Large intestine (tissue), 12 donors: ENCODE data around the gene TMEM35A. TPM values are rescaled to one million over a fixed set of nuclear protein-coding genes. Genes with fewer than 3 reads are reported as not detected.
A peak's percentile ranks its signal among the peaks of the same experiment; 100 is the strongest.
"Not testable (repeated sequence)": the region's sequence is repeated elsewhere in the genome, so short reads cannot be mapped to it uniquely, and the experiment has no call there.

ENCODE experiments used
- DNase-seq, 2 donors: peaks; one replicate each; pipeline versions ENCODE4 v3.0.0 to v3.0.0-alpha.2; 2013
- H3K27ac ChIP-seq: one replicate; pipeline ENCODE4 v1.5.1; 2013; ENCODE audit warnings: low read length
- H3K27me3 ChIP-seq: 2 replicates; pipeline ENCODE4 v1.6.1; 2013; ENCODE audit warnings: low read length; ENCODE audit not compliant: control insufficient read depth, insufficient read depth
- H3K36me3 ChIP-seq: 2 replicates; pipeline ENCODE4 v1.6.1; 2013; ENCODE audit warnings: low read length; ENCODE audit not compliant: control insufficient read depth, insufficient read depth
- H3K4me1 ChIP-seq: one replicate; pipeline ENCODE4 v1.6.1; 2013; ENCODE audit warnings: low read length; ENCODE audit not compliant: control insufficient read depth, insufficient read depth
- H3K4me3 ChIP-seq: one replicate; pipeline ENCODE4 v1.5.1; 2013; ENCODE audit warnings: low read length
- H3K9me3 ChIP-seq: one replicate; pipeline ENCODE4 v1.6.1; 2013; ENCODE audit warnings: mild to moderate bottlenecking, low read depth, low read length, moderate library complexity; ENCODE audit not compliant: control insufficient read depth
- WGBS: methylation state at CpG from one replicate; pipeline ENCODE4 v1.1.5; 2013; ENCODE audit warnings: low lambda C conversion rate; ENCODE audit not compliant: insufficient coverage; 5-methylcytosine and 5-hydroxymethylcytosine counted together
- long read RNA-seq, 11 donors: transcript quantifications; one replicate each; lab custom pipeline, GENCODE V29; 2026
- polyA plus RNA-seq: library from polyadenylated mRNA; unstranded; fragments of 120-200 nt; gene quantifications from one replicate; pipeline ENCODE4 v1.2.1, GENCODE V29; 2013

TMEM35A gene, protein sequence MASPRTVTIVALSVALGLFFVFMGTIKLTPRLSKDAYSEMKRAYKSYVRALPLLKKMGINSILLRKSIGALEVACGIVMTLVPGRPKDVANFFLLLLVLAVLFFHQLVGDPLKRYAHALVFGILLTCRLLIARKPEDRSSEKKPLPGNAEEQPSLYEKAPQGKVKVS
- 7.5 TPM for polyA plus RNA-seq
- long read RNA-seq, donor 1, partial matches to known transcripts = 0 of 3 reads
- long read RNA-seq, donor 1, other reads (novel, unspliced or antisense) = 0 of 3 reads
- long read RNA-seq, donor 2, partial matches to known transcripts = 0 of 4 reads
- long read RNA-seq, donor 2, other reads (novel, unspliced or antisense) = 0 of 4 reads
- long read RNA-seq, donor 3, transcript TMEM35A-201 (2 exons, 2,195 nt) = major isoform, 7 of 7 reads
- long read RNA-seq, donor 3, partial matches to known transcripts = 0 of 7 reads
- long read RNA-seq, donor 3, other reads (novel, unspliced or antisense) = 0 of 7 reads
- long read RNA-seq, donor 4 = 0 reads
- long read RNA-seq, donor 5, transcript TMEM35A-201 (2 exons, 2,195 nt) = major isoform, 6 of 6 reads
- long read RNA-seq, donor 5, partial matches to known transcripts = 0 of 6 reads
- long read RNA-seq, donor 5, other reads (novel, unspliced or antisense) = 0 of 6 reads
- long read RNA-seq, donor 6, transcript TMEM35A-201 (2 exons, 2,195 nt) = major isoform, 6 of 6 reads
- long read RNA-seq, donor 6, partial matches to known transcripts = 0 of 6 reads
- long read RNA-seq, donor 6, other reads (novel, unspliced or antisense) = 0 of 6 reads
- long read RNA-seq, donor 7, transcript TMEM35A-201 (2 exons, 2,195 nt) = major isoform, 6 of 6 reads
- long read RNA-seq, donor 7, partial matches to known transcripts = 0 of 6 reads
- long read RNA-seq, donor 7, other reads (novel, unspliced or antisense) = 0 of 6 reads
- long read RNA-seq, donor 8, partial matches to known transcripts = 0 of 3 reads
- long read RNA-seq, donor 8, other reads (novel, unspliced or antisense) = 0 of 3 reads
- long read RNA-seq, donor 9, transcript TMEM35A-201 (2 exons, 2,195 nt) = major isoform, 6 of 6 reads
- long read RNA-seq, donor 9, partial matches to known transcripts = 0 of 6 reads
- long read RNA-seq, donor 9, other reads (novel, unspliced or antisense) = 0 of 6 reads
- long read RNA-seq, donor 10, partial matches to known transcripts = 0 of 3 reads
- long read RNA-seq, donor 10, other reads (novel, unspliced or antisense) = 0 of 3 reads
- long read RNA-seq, donor 11, transcript TMEM35A-201 (2 exons, 2,195 nt) = major isoform, 5 of 5 reads
- long read RNA-seq, donor 11, partial matches to known transcripts = 0 of 5 reads
- long read RNA-seq, donor 11, other reads (novel, unspliced or antisense) = 0 of 5 reads

DNA sequence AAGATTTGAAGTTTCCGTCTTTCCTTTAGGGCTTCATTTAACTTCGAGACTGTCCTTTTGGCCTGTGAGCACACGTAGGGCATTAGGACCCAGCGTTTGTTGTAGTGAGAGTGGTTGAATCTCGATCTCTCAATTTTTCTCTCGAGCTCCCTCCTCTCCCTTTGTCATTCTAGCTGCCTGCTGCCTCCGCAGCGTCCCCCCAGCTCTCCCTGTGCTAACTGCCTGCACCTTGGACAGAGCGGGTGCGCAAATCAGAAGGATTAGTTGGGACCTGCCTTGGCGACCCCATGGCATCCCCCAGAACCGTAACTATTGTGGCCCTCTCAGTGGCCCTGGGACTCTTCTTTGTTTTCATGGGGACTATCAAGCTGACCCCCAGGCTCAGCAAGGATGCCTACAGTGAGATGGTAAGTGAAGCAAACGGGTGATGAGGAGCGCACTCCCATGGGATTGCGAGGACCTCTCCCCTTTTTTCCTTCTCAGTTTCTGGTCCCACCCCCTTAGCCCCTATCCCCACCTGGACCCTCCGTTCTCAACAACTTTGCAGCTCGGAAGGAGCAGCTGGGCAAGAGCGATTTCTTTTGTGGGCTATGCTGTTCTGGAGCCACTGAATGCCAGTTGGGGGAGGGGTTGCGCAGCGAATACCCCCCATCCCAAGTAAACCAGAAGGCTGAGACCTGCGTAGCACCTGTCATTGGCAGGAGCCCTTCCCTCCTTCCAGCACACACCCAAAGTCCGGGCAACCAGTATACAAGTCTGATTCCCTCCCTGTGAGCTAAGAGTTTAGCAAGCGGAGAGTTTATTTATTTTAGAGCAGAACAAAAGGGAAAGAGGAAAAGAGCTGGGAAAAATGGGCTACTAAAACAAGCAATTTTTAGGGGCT, at the start of gene TMEM35A:
Gene TMEM35A, plus strand, starts transcription at position 164 of the 883 bp plus-strand sequence. Its CDS starts 124 bp downstream, at position 288.
- Histone ChIP-seq H3K9me3 (no peaks in the 10 kb centered on the region), H3K4me1 (no peaks in the 10 kb centered on the region), H3K27ac (no peak within 1 kb of the TSS), H3K27me3 (no peaks in the 10 kb centered on the region), H3K4me3 (peak within 1 kb of the TSS; percentile 45), H3K36me3 (no peaks in the 10 kb centered on the region)
- no CpG with 5 or more reads among the region's 23 CpGs for WGBS
- DNase-seq = peak; percentile 4 to 24

DNA sequence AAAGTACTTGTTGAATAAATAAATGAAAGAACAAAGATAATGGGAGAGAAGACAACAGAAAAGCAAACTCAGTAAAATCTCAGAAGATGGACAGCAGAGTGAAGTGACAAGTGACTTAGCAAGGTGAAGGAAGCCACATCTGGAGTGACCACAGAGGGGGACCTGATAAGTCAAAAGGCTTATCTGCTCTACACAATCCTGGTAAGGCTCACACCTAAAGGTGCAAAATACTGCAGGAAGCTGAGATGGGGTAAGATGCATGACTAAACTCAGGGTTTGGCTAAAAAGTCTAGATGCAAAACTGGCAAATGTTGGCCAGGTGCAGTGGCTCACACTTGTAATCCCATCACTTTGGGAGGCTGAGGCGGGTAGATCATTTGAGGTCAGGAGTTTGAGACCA, 49.0 kb upstream of the TMEM35A start:
- no CpG with 5 or more reads among the region's 1 CpG for WGBS
- H3K9me3 ChIP-seq = no peaks in the 10 kb centered on the region
- no peak for DNase-seq
- H3K27me3 ChIP-seq = no peaks in the 10 kb centered on the region
- no peak overlapping the region for H3K4me3 ChIP-seq
- no peaks in the 10 kb centered on the region for H3K4me1 ChIP-seq
- H3K36me3 ChIP-seq = peaks cover 8% of the 10 kb centered on the region
- no peak overlapping the region for H3K27ac ChIP-seq

DNA sequence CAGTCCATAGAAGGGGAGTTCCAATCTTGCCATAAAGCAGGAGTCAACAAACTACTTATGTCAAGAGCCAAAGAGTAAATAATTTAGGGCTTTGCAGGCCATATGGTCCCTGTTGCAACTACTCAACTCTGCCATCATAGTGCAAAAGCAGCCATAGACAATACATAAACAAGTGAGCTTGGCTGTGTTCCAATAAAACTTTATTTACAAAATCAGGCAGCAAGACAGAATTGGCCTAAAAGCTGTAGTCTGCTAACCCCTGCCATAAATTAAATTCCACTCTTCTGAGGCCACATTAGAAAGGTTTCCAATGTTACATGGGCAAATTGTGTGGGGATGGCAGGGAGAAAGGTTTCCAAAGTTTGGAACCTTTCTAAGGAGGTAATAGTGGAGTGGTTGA, 41.4 kb upstream of the TMEM35A start:
- no peak for DNase-seq
- Histone ChIP-seq H3K36me3 (peaks cover 12% of the 10 kb centered on the region), H3K27me3 (no peaks in the 10 kb centered on the region), H3K4me3 (no peak overlapping the region), H3K9me3 (no peaks in the 10 kb centered on the region), H3K4me1 (no peaks in the 10 kb centered on the region), H3K27ac (no peak overlapping the region)

DNA sequence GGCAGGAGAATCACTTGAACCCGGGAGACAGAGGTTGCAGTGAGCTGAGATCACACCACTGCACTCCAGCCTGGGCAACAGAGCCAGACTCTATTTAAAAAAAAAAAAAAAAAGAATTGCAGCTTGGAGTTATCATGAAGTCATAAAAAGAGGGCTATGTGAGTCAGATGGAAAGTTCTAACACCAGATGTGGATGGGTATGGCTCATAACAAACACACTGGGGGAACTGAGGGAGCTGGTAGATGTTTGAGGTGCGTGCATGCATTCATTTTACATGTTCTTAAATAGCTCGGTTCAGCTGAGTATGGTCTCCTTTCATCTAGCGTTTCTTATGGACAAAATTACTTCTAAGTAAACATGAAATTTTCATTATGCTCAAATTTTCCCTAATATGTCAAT, 38.5 kb upstream of the TMEM35A start:
- no peaks in the 10 kb centered on the region for H3K4me1 ChIP-seq
- H3K36me3 ChIP-seq = peaks cover 9% of the 10 kb centered on the region
- no CpG with 5 or more reads among the region's 4 CpGs for WGBS
- no peak overlapping the region for H3K27ac ChIP-seq
- DNase-seq = no peak
- H3K27me3 ChIP-seq = no peaks in the 10 kb centered on the region
- H3K4me3 ChIP-seq = no peak overlapping the region
- H3K9me3 ChIP-seq = no peaks in the 10 kb centered on the region

DNA sequence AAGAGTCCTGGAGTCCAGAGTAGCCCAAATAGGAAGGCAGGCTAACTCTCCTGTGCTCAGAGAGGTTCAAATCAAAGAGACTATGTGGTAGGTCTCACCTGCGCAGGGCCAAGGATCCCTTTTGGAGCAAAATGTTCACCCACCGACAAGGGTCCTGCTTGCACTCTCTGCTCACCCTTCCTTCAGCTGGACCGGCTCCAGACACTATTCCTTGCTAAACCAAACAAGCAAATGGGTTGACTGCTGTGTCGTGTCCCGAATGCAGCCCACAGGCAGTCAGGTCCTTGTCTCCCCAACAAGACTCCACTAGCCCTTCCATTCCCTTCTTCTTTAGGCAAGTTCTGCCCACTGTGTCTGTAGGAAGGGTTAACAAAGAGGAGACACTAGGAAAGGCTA, 27.5 kb upstream of the TMEM35A start:
- no peaks in the 10 kb centered on the region for H3K27me3 ChIP-seq
- WGBS = no CpG with 5 or more reads among the region's 5 CpGs
- no peak for DNase-seq

DNA sequence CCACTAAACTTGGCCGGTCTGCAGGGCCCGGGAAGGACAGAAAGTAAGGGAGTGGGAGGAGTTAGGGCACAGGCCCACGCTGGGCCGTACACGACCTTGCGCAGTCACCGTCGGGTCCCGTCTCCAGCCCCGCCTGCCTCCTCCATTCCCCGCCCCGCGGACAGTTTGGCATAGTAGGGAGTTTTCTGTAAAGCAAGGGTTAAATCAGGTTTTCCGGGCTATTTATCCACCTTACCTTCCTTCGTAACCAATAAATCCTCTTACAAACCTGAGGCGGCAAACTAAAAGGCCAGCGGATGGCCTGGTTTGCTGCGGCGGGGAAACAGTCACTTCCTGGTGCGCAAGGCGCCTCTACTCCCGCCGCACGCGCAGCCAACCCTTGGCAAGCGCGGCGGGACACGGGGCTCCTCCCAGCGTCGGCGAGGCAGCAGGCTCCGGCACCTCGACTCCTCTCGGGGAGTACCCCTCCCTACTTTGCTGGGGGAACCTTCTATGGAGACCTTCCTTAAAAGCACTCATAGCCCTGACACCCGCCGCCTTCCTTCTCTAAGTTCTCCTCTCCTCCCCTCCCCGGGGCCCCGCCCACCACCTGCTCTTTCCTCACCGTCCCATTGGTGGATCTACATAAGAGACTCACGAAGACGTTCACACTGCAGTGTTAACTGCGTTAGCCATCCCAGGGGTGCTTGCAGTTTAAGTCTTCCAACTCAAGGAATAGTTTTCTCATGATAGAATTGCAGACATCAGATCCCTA, 27.0 kb upstream of the TMEM35A start, which contains the start of gene TRMT2B:
Gene TRMT2B, minus strand, starts transcription at position 563 of the 754 bp plus-strand sequence. CDS start 9,822 bp downstream, outside the sequence.
- peak within 1 kb of the TSS; percentile 90 for H3K27ac ChIP-seq
- H3K9me3 ChIP-seq = no peaks in the 10 kb centered on the region
- DNase-seq = peak; percentile 56 to 87
- H3K4me3 ChIP-seq = peak within 1 kb of the TSS; percentile 79
- H3K4me1 ChIP-seq = peaks cover 3% of the 10 kb centered on the region
- H3K27me3 ChIP-seq = no peaks in the 10 kb centered on the region
- WGBS = no CpG with 5 or more reads among the region's 43 CpGs
- H3K36me3 ChIP-seq = no peaks in the 10 kb centered on the region

More for the DNA sequence above, 27.5 kb upstream of the TMEM35A start:
- peak overlapping the region; percentile 90 for H3K27ac ChIP-seq
- H3K4me3 ChIP-seq = peak overlapping the region; percentile 79
- H3K4me1 ChIP-seq = peaks cover 3% of the 10 kb centered on the region
- no peaks in the 10 kb centered on the region for H3K9me3 ChIP-seq
- H3K36me3 ChIP-seq = no peaks in the 10 kb centered on the region

DNA sequence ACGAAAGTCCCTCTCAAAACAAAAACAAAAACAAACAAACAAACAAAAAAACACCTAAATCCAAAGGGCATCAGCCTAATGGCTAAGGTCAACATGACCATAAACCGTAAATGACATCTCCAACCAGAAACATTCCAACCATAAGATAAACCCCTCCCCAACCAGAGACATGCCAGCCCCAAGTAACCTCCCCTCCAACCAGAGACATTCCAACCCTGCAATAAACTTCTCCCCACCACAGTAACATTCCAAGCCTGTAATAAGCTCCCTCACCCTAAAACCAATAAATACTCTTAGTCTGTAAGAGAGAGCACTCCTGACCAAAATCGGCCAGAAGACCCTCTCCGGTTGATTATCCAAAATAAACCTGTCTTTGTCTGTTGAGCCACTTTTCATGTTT, 22.1 kb upstream of the TMEM35A start:
- WGBS = no CpG with 5 or more reads among the region's 4 CpGs
- H3K27ac ChIP-seq, H3K27me3 ChIP-seq, DNase-seq, H3K36me3 ChIP-seq, H3K4me3 ChIP-seq, H3K4me1 ChIP-seq, H3K9me3 ChIP-seq: not testable (repeated sequence)

DNA sequence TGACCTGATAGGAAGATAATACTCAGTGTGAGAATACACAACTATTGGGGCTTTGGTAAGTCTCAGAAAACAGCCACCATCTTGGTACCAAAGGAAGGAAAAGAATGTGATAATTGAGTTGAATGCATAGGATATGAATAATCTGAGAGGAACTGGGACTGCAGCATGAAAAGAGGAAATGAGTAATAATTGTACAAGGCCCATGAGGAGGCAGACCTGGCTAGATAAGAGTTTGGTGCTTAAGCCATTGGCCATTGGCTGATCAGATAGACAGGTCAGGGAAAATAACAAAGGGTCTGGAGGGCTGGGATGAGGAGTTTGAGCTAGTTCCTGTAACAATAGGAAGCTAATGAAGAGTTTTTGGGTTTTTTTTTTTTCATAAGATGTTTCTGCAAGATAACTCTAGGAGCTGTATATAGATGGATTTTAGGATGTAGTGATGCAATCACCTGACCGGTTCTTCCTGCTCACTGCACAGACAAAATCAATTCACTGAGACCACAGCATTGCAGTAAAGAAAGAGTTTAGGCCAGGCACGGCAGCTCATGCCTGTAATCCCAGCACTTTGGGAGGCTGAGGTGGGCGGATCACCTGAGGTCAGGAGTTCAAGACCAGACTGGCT, 21.5 kb upstream of the TMEM35A start:
- no peaks in the 10 kb centered on the region for H3K27me3 ChIP-seq
- H3K9me3 ChIP-seq = no peaks in the 10 kb centered on the region
- no peaks in the 10 kb centered on the region for H3K4me1 ChIP-seq
- no peak for DNase-seq
- no peaks in the 10 kb centered on the region for H3K36me3 ChIP-seq
- no peak overlapping the region for H3K27ac ChIP-seq
- no CpG with 5 or more reads among the region's 3 CpGs for WGBS
- no peak overlapping the region for H3K4me3 ChIP-seq

DNA sequence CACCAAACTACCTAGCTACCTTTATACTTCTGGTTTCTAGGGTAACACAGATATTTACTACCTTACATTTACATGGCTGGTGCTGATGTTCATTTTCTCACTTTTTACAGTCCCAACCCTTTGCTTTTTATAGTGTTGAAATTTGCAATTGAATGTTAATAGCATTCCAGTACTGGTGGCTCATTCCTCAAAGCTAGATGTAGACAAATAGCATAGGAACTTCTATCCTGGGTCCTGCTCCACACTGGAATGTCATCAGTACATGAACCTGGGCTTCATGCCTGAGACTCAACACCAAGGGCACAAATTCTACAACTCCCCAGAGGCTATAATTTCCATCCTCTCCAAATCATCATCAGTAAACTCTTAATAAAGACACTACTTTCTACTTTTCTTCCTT, 16.5 kb upstream of the TMEM35A start:
- Histone ChIP-seq H3K27ac (no peak overlapping the region), H3K9me3 (no peaks in the 10 kb centered on the region), H3K36me3 (no peaks in the 10 kb centered on the region), H3K4me3 (no peak overlapping the region), H3K4me1 (no peaks in the 10 kb centered on the region), H3K27me3 (no peaks in the 10 kb centered on the region)
- no peak for DNase-seq
